MM.1S (cell line): ENCODE data around the gene CHST9.

Experiments
- DNase-seq: peaks from one replicate; pipeline ENCODE4 v3.0.0-alpha.2; 2015
- H2AFZ ChIP-seq: fragments of 300-600 bp; sonication (generic); 2 replicates; pipeline ENCODE4 v1.6.0; 2016; ENCODE audit warnings: antibody characterized with exemption, low read length
- H3F3A ChIP-seq: fragments of 300-600 bp; sonication (generic); 2 replicates; pipeline ENCODE4 v1.6.1; 2016; ENCODE audit warnings: mild to moderate bottlenecking, antibody characterized with exemption, low read length, moderate library complexity, mixed read lengths; ENCODE audit not compliant: insufficient read depth
- H3K27ac ChIP-seq: fragments of 300-600 bp; sonication (generic); 2 replicates; pipeline ENCODE4 v1.5.1; 2016; ENCODE audit warnings: mild to moderate bottlenecking, low read length
- H3K27me3 ChIP-seq: fragments of 300-600 bp; sonication (generic); replicated peaks from 2 replicates; pipeline ENCODE4 v1.6.0; 2016; ENCODE audit warnings: low read length; ENCODE audit not compliant: insufficient read depth
- H3K36me3 ChIP-seq: fragments of 300-600 bp; sonication (generic); replicated peaks from 2 replicates; pipeline ENCODE4 v1.6.1; 2016; ENCODE audit warnings: mild to moderate bottlenecking, low read length, mixed read lengths; ENCODE audit not compliant: insufficient read depth
- H3K4me1 ChIP-seq: fragments of 300-600 bp; sonication (generic); 2 replicates; pipeline ENCODE4 v1.6.1; 2016; ENCODE audit warnings: low read length, mixed read lengths
- H3K4me2 ChIP-seq: fragments of 300-600 bp; sonication (generic); 2 replicates; pipeline ENCODE4 v1.6.0; 2016; ENCODE audit warnings: low read depth, low read length
- H3K4me3 ChIP-seq: fragments of 300-600 bp; sonication (generic); 2 replicates; pipeline ENCODE4 v1.5.1; 2016; ENCODE audit warnings: low read length, mixed read lengths
- H3K79me2 ChIP-seq: fragments of 300-600 bp; sonication (generic); 2 replicates; pipeline ENCODE4 v1.6.1; 2016; ENCODE audit warnings: mixed run types, low read length, mixed read lengths
- H3K9ac ChIP-seq: fragments of 300-600 bp; sonication (generic); 2 replicates; pipeline ENCODE4 v1.6.1; 2016; ENCODE audit warnings: low read length, mixed read lengths
- H3K9me2 ChIP-seq: fragments of 300-600 bp; sonication (generic); replicated peaks from 2 replicates; pipeline ENCODE4 v1.6.1; 2016; ENCODE audit warnings: mild to moderate bottlenecking, low read length, mixed read lengths; ENCODE audit not compliant: insufficient read depth
- H3K9me3 ChIP-seq: fragments of 300-600 bp; sonication (generic); replicated peaks from 2 replicates; pipeline ENCODE4 v1.6.1; 2016; ENCODE audit warnings: mild to moderate bottlenecking, low read length, mixed read lengths; ENCODE audit not compliant: insufficient read depth
- H4K20me1 ChIP-seq: fragments of 300-600 bp; sonication (generic); 2 replicates; pipeline ENCODE4 v1.6.1; 2016; ENCODE audit warnings: mild to moderate bottlenecking, low read length, moderate library complexity, mixed read lengths; ENCODE audit not compliant: insufficient read depth
- CTCF ChIP-seq: fragments of 300-600 bp; sonication (generic); IDR thresholded peaks from 2 replicates; pipeline ENCODE4 v1.5.1; 2016; ENCODE audit warnings: antibody characterized with exemption, low read length, mixed read lengths
- EZH2 ChIP-seq: fragments of 300-600 bp; sonication (generic); optimal IDR thresholded peaks from 2 replicates; pipeline ENCODE3; 2017; ENCODE audit warnings: low read depth, mild to moderate bottlenecking, antibody characterized with exemption, low read length, mixed read lengths
- EZH2phosphoT487 ChIP-seq: fragments of 300-600 bp; sonication (generic); IDR thresholded peaks from 2 replicates; pipeline ENCODE4 v1.6.1; 2018; ENCODE audit warnings: antibody characterized with exemption, low read length

CHST9 gene

GRCh38 chr18:27061488-27062095, 123.5 kb downstream of the CHST9 start:
- Histone ChIP-seq H3F3A (0 out of 2 replicates have a peak, but pooled peaks cover 4% of the 10 kb centered on the region), H3K9me2 (no peaks in the 10 kb centered on the region), H3K9ac (no peak overlapping the region), H3K4me2 (no peak overlapping the region), H3K27me3 (no peaks in the 10 kb centered on the region), H3K4me1 (peaks cover 8% of the 10 kb centered on the region), H2AFZ (no peak overlapping the region), H3K27ac (no peak overlapping the region), H3K9me3 (no peaks in the 10 kb centered on the region), H4K20me1 (no peaks in the 10 kb centered on the region), H3K36me3 (no peaks in the 10 kb centered on the region), H3K79me2 (no peaks in the 10 kb centered on the region), H3K4me3 (no peak overlapping the region)
- no peak for DNase-seq
- TF ChIP-seq EZH2phosphoT487 (no peak), EZH2 (no peak), CTCF (no peak)

GRCh38 chr18:27057519-27058234, 127.4 kb downstream of the CHST9 start:
- no peaks in the 10 kb centered on the region for H4K20me1 ChIP-seq
- no peak for DNase-seq
- H3K36me3 ChIP-seq = no peaks in the 10 kb centered on the region
- no peaks in the 10 kb centered on the region for H3K27me3 ChIP-seq
- H3F3A ChIP-seq = no peaks in the 10 kb centered on the region
- no peaks in the 10 kb centered on the region for H3K79me2 ChIP-seq
- H3K4me2 ChIP-seq = no peak overlapping the region
- H2AFZ ChIP-seq = no peak overlapping the region
- H3K27ac ChIP-seq = no peak overlapping the region
- no peaks in the 10 kb centered on the region for H3K9me2 ChIP-seq
- no peak overlapping the region for H3K9ac ChIP-seq
- H3K4me3 ChIP-seq = no peak overlapping the region
- no peaks in the 10 kb centered on the region for H3K4me1 ChIP-seq
- H3K9me3 ChIP-seq = no peaks in the 10 kb centered on the region
- TF ChIP-seq EZH2 (no peak), CTCF (no peak), EZH2phosphoT487 (no peak)

- H3K4me2 ChIP-seq = no peak overlapping the region
- no peaks in the 10 kb centered on the region for H3F3A ChIP-seq
- no peaks in the 10 kb centered on the region for H3K36me3 ChIP-seq
Measured at GRCh38 chr18:27054926-27055325, 130.2 kb downstream of the CHST9 start.

More at GRCh38 chr18:27054926-27055325, 130.2 kb downstream of the CHST9 start:
- Histone ChIP-seq H3K9me3 (no peaks in the 10 kb centered on the region), H3K27me3 (no peaks in the 10 kb centered on the region), H2AFZ (no peak overlapping the region), H3K27ac (no peak overlapping the region), H4K20me1 (no peaks in the 10 kb centered on the region), H3K4me3 (no peak overlapping the region), H3K9ac (no peak overlapping the region), H3K9me2 (no peaks in the 10 kb centered on the region), H3K79me2 (no peaks in the 10 kb centered on the region), H3K4me1 (no peaks in the 10 kb centered on the region)
- no peak for DNase-seq
- TF ChIP-seq EZH2 = no peak
- TF ChIP-seq EZH2phosphoT487 = no peak
- no peak for TF ChIP-seq CTCF
